Spleen (tissue), 11 donors: ENCODE data around the gene BABAM2. TPM values are rescaled to one million over a fixed set of nuclear protein-coding genes. Genes with fewer than 3 reads are reported as not detected.
A peak's percentile ranks its signal among the peaks of the same experiment; 100 is the strongest.

Experiments
- DNase-seq: peaks from one replicate; pipeline ENCODE4 v3.0.0-alpha.2; 2020
- H3K27ac ChIP-seq, 8 donors: fragments of 200-600 bp; sonication (generic) in 7 of 8; 1 replicate in 4 of 8; 2 replicates in 4 of 8; pipeline versions ENCODE4 v1.5.0 to v1.8.0; 2016 to 2021; ENCODE audit warnings: inconsistent platforms in 4 of 8, mild to moderate bottlenecking in 4 of 8, moderate library complexity in 1 of 8
- H3K27me3 ChIP-seq, 7 donors: fragments of 200-600 bp; sonication (generic) in 6 of 7; replicated peaks in 1 of 7; 1 replicate in 4 of 7; 2 replicates in 3 of 7; pipeline versions ENCODE4 v1.5.0 to v1.8.0; 2016 to 2021; ENCODE audit warnings: inconsistent platforms in 3 of 7, mild to moderate bottlenecking in 1 of 7
- H3K36me3 ChIP-seq, 6 donors: fragments of 200-600 bp; sonication (generic) in 5 of 6; 1 replicate in 4 of 6; 2 replicates in 2 of 6; pipeline versions ENCODE4 v1.5.0 to v1.8.0; 2016 to 2021; ENCODE audit warnings: inconsistent platforms in 2 of 6
- H3K4me1 ChIP-seq, 6 donors: fragments of 200-600 bp; sonication (generic) in 5 of 6; 1 replicate in 3 of 6; 2 replicates in 3 of 6; pipeline versions ENCODE4 v1.5.0 to v1.8.0; 2016 to 2021; ENCODE audit warnings: inconsistent platforms in 3 of 6
- H3K4me3 ChIP-seq, 8 donors: fragments of 200-600 bp; sonication (generic) in 7 of 8; 1 replicate in 4 of 8; 2 replicates in 4 of 8; pipeline versions ENCODE4 v1.5.0 to v1.8.0; 2016 to 2021; ENCODE audit warnings: inconsistent platforms in 4 of 8, mild to moderate bottlenecking in 4 of 8, moderate library complexity in 2 of 8
- H3K9me3 ChIP-seq, 8 donors: fragments of 200-600 bp; sonication (generic) in 7 of 8; 1 replicate in 4 of 8; 2 replicates in 4 of 8; pipeline versions ENCODE4 v1.5.0 to v1.8.0; 2016 to 2021; ENCODE audit warnings: inconsistent platforms in 4 of 8
- POLR2A ChIP-seq, 3 donors: fragments of 450-650 bp; IDR thresholded peaks; one replicate each; pipeline ENCODE4 v1.5.1; 2017; ENCODE audit warnings: antibody characterized with exemption in 3 of 3, mild to moderate bottlenecking in 1 of 3
- POLR2AphosphoS5 ChIP-seq, 3 donors: sonication (generic); formaldehyde crosslinking; IDR thresholded peaks; one replicate each; pipeline ENCODE4 v1.5.1; 2017; ENCODE audit warnings: antibody characterized with exemption in 3 of 3
- WGBS, 5 donors: extraction: QIAGEN DNeasy Blood & Tissue Kit in 3 of 5; methylation state at CpG; one replicate each; pipeline versions ENCODE4 v1.1.5 to v1.1.7; 2013 to 2018; 5-methylcytosine and 5-hydroxymethylcytosine counted together
- intact Hi-C: fragments of 100-400 bp; cut with DNase I; formaldehyde crosslinking; loops from one replicate; pipeline ENCODE4 v1.15.0; 2023; ENCODE audit warnings: low total_unique reads
- polyA plus RNA-seq, 3 donors: library from polyadenylated mRNA; stranded (reverse); fragments of 200-250 nt; gene quantifications; one replicate each; pipeline ENCODE4 v1.2.1, GENCODE V29; 2013
- total RNA-seq, 7 donors: library from RNA; depleted of rRNA in 3 of 7; stranded (reverse); fragments of >200 nt in 3 of 7; fragmentation: NEBNext Ultra II Directional in 4 of 7; extraction: Animal tissue kit (Norgen Biotek cat#: 25700) in 4 of 7; gene quantifications; one replicate each; pipeline versions ENCODE4 v1.1.0 to v1.2.1, GENCODE V29; 2016 to 2021
- TF ChIP-seq, protein P1 (sequence below), 11 experiments: fragments of 200-600 bp in 7 of 11; fragments of 450-650 bp in 4 of 11; sonication (generic) in 4 of 11; IDR thresholded peaks in 8 of 11; conservative IDR thresholded peaks in 3 of 11; 1 replicate in 7 of 11; 2 replicates in 4 of 11; pipeline versions ENCODE4 v1.4.0 to v1.8.0; 2016 to 2021; ENCODE audit warnings: antibody characterized with exemption in 11 of 11, inconsistent platforms in 4 of 11, mild to moderate bottlenecking in 1 of 11
- donor health status: healthy with polysubstance abuse.
- donor health status: DM: no; HTN: no; CAD: no; lungs with moderate emphysema.
- donor health status: DM: no; HTN: no; CAD: no.
- donor health status: Bipolar disorder and iron deficiency.
- donor health status: healthy.
- donor health status: DM: no; HTN: no; CAD: no.
- donor health status: DM: yes; HTN: yes; CAD: no.

The BABAM2 gene
- total and polyA plus RNA-seq, 10 donors, result 16.1 to 70.1 (median 55.0) TPM

GRCh38 chr2:27887830-27888229 is 2.7 kb upstream of the BABAM2 start:
- intact Hi-C loops, result no loop called here
- Histone ChIP-seq H3K4me1 (peaks cover 6 to 44% (median 35%) of the 10 kb centered on the region in 6 donors), H3K36me3 (no peaks in the 10 kb centered on the region), H3K4me3 (no peak overlapping the region), H3K27me3 (no peaks in the 10 kb centered on the region), H3K27ac (peak overlapping the region in 6 of 8 donors; percentile 10 to 99 (median 98)), H3K9me3 (no peaks in the 10 kb centered on the region)
- 73 to 85% (median 80%) methylated on average over 3 of the region's 3 CpGs for WGBS, 5 donors
- no peak for DNase-seq
- TF ChIP-seq, protein P1, sequence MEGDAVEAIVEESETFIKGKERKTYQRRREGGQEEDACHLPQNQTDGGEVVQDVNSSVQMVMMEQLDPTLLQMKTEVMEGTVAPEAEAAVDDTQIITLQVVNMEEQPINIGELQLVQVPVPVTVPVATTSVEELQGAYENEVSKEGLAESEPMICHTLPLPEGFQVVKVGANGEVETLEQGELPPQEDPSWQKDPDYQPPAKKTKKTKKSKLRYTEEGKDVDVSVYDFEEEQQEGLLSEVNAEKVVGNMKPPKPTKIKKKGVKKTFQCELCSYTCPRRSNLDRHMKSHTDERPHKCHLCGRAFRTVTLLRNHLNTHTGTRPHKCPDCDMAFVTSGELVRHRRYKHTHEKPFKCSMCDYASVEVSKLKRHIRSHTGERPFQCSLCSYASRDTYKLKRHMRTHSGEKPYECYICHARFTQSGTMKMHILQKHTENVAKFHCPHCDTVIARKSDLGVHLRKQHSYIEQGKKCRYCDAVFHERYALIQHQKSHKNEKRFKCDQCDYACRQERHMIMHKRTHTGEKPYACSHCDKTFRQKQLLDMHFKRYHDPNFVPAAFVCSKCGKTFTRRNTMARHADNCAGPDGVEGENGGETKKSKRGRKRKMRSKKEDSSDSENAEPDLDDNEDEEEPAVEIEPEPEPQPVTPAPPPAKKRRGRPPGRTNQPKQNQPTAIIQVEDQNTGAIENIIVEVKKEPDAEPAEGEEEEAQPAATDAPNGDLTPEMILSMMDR (IDR thresholded peaks at IDR 0.05 in 8 of 11, conservative IDR thresholded peaks at IDR 0.05 in 3 of 11), result no peak
- no peak for TF ChIP-seq POLR2A (IDR thresholded peaks at IDR 0.05)
- no peak for TF ChIP-seq POLR2AphosphoS5 (IDR thresholded peaks at IDR 0.05)

DNA sequence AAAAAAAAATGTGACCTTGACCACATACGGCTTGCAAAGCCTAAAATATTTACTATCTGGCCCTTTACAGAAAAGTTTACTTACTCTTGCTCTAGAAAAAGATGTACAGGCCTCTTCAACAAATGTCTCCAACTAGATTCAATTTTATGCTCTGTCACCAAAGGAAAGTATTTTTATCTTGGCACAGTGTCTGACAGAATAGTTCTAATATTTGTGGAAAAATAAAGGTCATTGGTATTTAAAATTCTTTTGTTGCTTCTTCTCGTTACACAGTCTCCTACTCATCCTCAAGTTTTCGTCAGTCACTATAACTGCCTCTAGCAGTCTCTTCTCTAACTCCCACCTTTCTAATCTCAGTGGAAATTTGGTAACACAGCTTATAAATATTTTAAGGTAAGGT is 1.7 kb upstream of the BABAM2 start:
- TF ChIP-seq POLR2AphosphoS5 (IDR thresholded peaks at IDR 0.05), result no peak
- TF ChIP-seq POLR2A (IDR thresholded peaks at IDR 0.05), result no peak
- TF ChIP-seq, protein P1 (IDR thresholded peaks at IDR 0.05 in 8 of 11, conservative IDR thresholded peaks at IDR 0.05 in 3 of 11), result no peak
- Histone ChIP-seq H3K36me3 (no peaks in the 10 kb centered on the region), H3K27me3 (no peaks in the 10 kb centered on the region), H3K4me3 (peak overlapping the region in 2 of 8 donors; percentile 79 to 91), H3K27ac (peak overlapping the region in 7 of 8 donors; percentile 97 to 99 (median 98)), H3K9me3 (no peaks in the 10 kb centered on the region), H3K4me1 (peaks cover 6 to 53% (median 43%) of the 10 kb centered on the region in 6 donors)
- intact Hi-C loops, result no loop called here
- 58 to 66% (median 64%) methylated on average over 3 of the region's 3 CpGs for WGBS, 5 donors
- DNase-seq, result no peak

DNA sequence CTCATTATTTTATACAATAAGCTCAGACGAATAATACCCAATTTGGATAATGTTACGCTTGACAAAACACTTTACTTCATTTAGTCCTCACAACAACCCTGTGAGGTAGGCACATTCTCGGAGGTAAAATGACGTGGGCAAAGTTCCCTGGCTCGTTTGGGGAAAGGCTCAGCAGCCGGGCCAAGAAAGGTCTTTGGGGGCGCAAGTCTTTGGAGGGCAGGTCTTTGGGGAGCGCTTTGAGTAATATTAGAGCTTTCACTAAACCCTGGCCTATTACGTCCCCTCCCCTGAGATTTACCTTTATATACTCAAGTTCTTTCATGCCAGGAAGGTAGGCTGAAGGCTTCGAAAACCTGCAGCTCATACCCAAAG is 769 bp upstream of the BABAM2 start:
- intact Hi-C loops, result loop anchor here (10.0 kb wide), 1 partner anchor 115 kb away; the partner anchor contains the start of gene MRPL33
- H3K4me3 ChIP-seq, result peak overlapping the region; percentile 66 to 91 (median 76)
- 14 to 30% (median 19%) methylated on average over 9 to 10 of the region's 10 CpGs for WGBS, 5 donors

More for the DNA sequence above, 769 bp upstream of the BABAM2 start:
- DNase-seq, result no peak
- peaks cover 0 to 5% (median 0%) of the 10 kb centered on the region in 6 donors for H3K36me3 ChIP-seq
- peak overlapping the region; percentile 97 to 99 (median 98) for H3K27ac ChIP-seq
- TF ChIP-seq POLR2A (IDR thresholded peaks at IDR 0.05) (no peak), POLR2AphosphoS5 (IDR thresholded peaks at IDR 0.05) (no peak)
- TF ChIP-seq, protein P1 (IDR thresholded peaks at IDR 0.05 in 8 of 11, conservative IDR thresholded peaks at IDR 0.05 in 3 of 11), result no peak
- H3K9me3 ChIP-seq, result no peaks in the 10 kb centered on the region
- no peaks in the 10 kb centered on the region for H3K27me3 ChIP-seq
- peaks cover 6 to 59% (median 48%) of the 10 kb centered on the region in 6 donors for H3K4me1 ChIP-seq
